ENCODE results near the gene EVI2A.
"Not testable (repeated sequence)": the region's sequence is repeated elsewhere in the genome, so short reads cannot be mapped to it uniquely, and the experiment has no call there.

The EVI2A gene

GRCh38 chr17:31321481-31321880 is at the start of gene EVI2A:
EVI2A (minus strand) TSS chr17:31321622; CDS start chr17:31319013, 2,609 bp downstream.
- in situ Hi-C loops (cut with MboI; ENCODE audit: low sequenced_read_pairs), result no loop called here

- in situ Hi-C loops (cut with MboI; ENCODE audit: low sequenced_read_pairs), result no loop called here
Observed at GRCh38 chr17:31369266-31369665, 47.8 kb upstream of the EVI2A start.

GRCh38 chr17:31366088-31366487 is 44.7 kb upstream of the EVI2A start:
- in situ Hi-C loops (cut with MboI; ENCODE audit: low sequenced_read_pairs), result no loop called here

GRCh38 chr17:31364012-31364411 is 42.6 kb upstream of the EVI2A start:
- in situ Hi-C loops (cut with MboI; ENCODE audit: low sequenced_read_pairs), result no loop called here

- in situ Hi-C loops (cut with MboI; ENCODE audit: low sequenced_read_pairs), result no loop called here
Observed at GRCh38 chr17:31357839-31358394, 36.5 kb upstream of the EVI2A start.

GRCh38 chr17:31357091-31357490 is 35.7 kb upstream of the EVI2A start:
- in situ Hi-C loops (cut with MboI; ENCODE audit: low sequenced_read_pairs), result no loop called here

- in situ Hi-C loops (cut with MboI; ENCODE audit: low sequenced_read_pairs), result no loop called here
Observed at GRCh38 chr17:31355935-31356334, 34.5 kb upstream of the EVI2A start.

GRCh38 chr17:31349454-31349853 is 28.0 kb upstream of the EVI2A start:
- in situ Hi-C loops (cut with MboI; ENCODE audit: low sequenced_read_pairs), result no loop called here

GRCh38 chr17:31345191-31345747 is 23.8 kb upstream of the EVI2A start:
- in situ Hi-C loops (cut with MboI; ENCODE audit: low sequenced_read_pairs), result not testable (repeated sequence)

GRCh38 chr17:31339906-31340661 is 18.7 kb upstream of the EVI2A start:
- in situ Hi-C loops (cut with MboI; ENCODE audit: low sequenced_read_pairs), result no loop called here

GRCh38 chr17:31329221-31329620 is 7.8 kb upstream of the EVI2A start:
- in situ Hi-C loops (cut with MboI; ENCODE audit: low sequenced_read_pairs), result no loop called here

- in situ Hi-C loops (cut with MboI; ENCODE audit: low sequenced_read_pairs), result no loop called here
Observed at GRCh38 chr17:31328160-31328535, 6.7 kb upstream of the EVI2A start.

- in situ Hi-C loops (cut with MboI; ENCODE audit: low sequenced_read_pairs), result no loop called here
Observed at GRCh38 chr17:31327534-31328159, 6.2 kb upstream of the EVI2A start.

- in situ Hi-C loops (cut with MboI; ENCODE audit: low sequenced_read_pairs), result no loop called here
Observed at GRCh38 chr17:31323551-31323950, 2.1 kb upstream of the EVI2A start.

GRCh38 chr17:31321966-31322365 is 544 bp upstream of the EVI2A start:
- in situ Hi-C loops (cut with MboI; ENCODE audit: low sequenced_read_pairs), result no loop called here

- in situ Hi-C loops (cut with MboI; ENCODE audit: low sequenced_read_pairs), result no loop called here
Observed at GRCh38 chr17:31320791-31321190, 631 bp downstream of the EVI2A start.

GRCh38 chr17:31320241-31320640 is 1.2 kb downstream of the EVI2A start:
- in situ Hi-C loops (cut with MboI; ENCODE audit: low sequenced_read_pairs), result no loop called here

GRCh38 chr17:31318851-31319661 is 2.4 kb downstream of the EVI2A start:
- in situ Hi-C loops (cut with MboI; ENCODE audit: low sequenced_read_pairs), result no loop called here

GRCh38 chr17:31318298-31318801 is 3.1 kb downstream of the EVI2A start:
- in situ Hi-C loops (cut with MboI; ENCODE audit: low sequenced_read_pairs), result no loop called here

GRCh38 chr17:31314782-31315100 is 6.7 kb downstream of the EVI2A start:
- in situ Hi-C loops (cut with MboI; ENCODE audit: low sequenced_read_pairs), result no loop called here
